ENCODE measurements around the gene STK32C. TPM values are rescaled to one million over a fixed set of nuclear protein-coding genes. Genes with fewer than 3 reads are reported as not detected.
A peak's percentile ranks its signal among the peaks of the same experiment; 100 is the strongest.

Gene STK32C
- total and polyA plus RNA-seq, 2 of the 4 experiments (the other 2 are of a cell fraction) = 5.0 to 8.3 TPM

DNA sequence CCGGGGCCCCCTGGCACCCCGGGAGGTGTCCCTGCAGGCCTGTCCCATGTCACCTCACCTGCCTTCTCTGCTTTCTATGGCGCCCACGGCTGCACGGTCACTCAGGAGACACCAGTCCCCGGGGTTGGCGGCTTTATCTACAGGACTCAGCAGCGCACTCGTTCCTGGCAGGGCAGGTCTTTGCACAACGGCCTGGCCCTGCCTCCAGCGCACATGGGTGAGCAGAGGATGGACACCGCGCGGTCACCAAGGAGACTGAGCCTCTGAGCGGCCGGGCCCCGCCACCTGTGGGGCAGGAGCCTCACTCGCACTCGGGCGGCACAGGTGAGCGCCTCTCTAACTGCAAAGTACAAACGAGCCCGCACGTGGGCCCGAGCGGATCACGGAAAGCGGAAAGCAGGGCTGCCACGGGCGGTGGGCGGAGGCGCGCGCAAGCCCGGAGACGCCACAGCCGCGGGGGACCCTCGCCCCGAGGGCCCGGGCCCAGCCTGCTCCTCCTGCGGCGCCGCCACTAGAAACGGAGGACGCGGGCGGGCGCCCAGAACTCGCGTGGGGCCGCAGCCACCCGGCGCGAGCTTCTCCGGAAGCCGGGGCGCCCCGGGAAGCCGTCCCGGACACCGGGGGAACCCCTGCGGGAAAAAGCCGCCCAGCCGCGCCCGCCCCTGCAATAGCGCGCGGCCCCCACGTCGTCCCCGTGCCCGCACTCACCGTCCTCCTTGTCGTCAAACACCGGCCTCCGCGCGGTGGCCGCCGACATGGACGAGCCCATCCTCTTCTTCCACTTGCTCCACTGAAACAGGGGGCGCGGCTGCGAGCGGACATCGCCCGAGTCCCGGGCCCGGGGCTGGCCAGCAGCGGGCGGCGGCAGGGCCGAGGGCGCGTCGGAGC is 642 bp downstream of the STK32C start:
- Histone ChIP-seq H2AK9ac (replicated peaks; ENCODE audit: low read depth, low read length, poor library complexity) (peak overlapping the region; percentile 82), H4K20me1 (ENCODE audit: insufficient read depth, low read length) (no peaks in the 10 kb centered on the region), H2BK5ac (ENCODE audit: low read depth, low read length, poor library complexity, severe bottlenecking) (no peak overlapping the region), H3K9ac (ENCODE audit: low read depth, low read length) (peak overlapping the region; percentile 29; the same call in 1 of the 2 replicates), H3K9me1 (ENCODE audit: insufficient read depth, low read length) (0 out of 2 replicates have a peak, but pooled peaks cover 3% of the 10 kb centered on the region), H3K23ac (ENCODE audit: low read depth, low read length) (no peak overlapping the region), H3K18ac (ENCODE audit: low read depth, low read length) (no peak overlapping the region), H3K4me3 (ENCODE audit: insufficient read depth, low read depth, low read length) (peak overlapping the region; percentile 96), H3K14ac (replicated peaks; ENCODE audit: low read depth, low read length) (no peak overlapping the region), H3K27ac (ENCODE audit: insufficient read depth, low read length) (no peak overlapping the region; the same call in 1 of the 2 replicates), H4K5ac (ENCODE audit: low read depth, low read length) (no peak overlapping the region), H2AFZ (replicated peaks; ENCODE audit: low read length, poor library complexity) (peak overlapping the region; percentile 95), H3K36me3 (ENCODE audit: control insufficient read depth, insufficient read depth, low read length) (no peaks in the 10 kb centered on the region), H3K79me1 (ENCODE audit: low read depth in 1 of 2, low read length in 2 of 2) (no peaks in the 10 kb centered on the region), H3K4me1 (ENCODE audit: control insufficient read depth, insufficient read depth, low read length) (peaks cover 5% of the 10 kb centered on the region; the same call in 1 of the 2 replicates), H3K4ac (ENCODE audit: low read depth, low read length) (no peak overlapping the region), H2BK120ac (ENCODE audit: low read depth, low read length) (no peak overlapping the region), H4K8ac (ENCODE audit: low read depth in 2 of 2, low read length in 2 of 2) (no peak overlapping the region), H2BK15ac (ENCODE audit: low read depth, low read length) (no peak overlapping the region), H2BK20ac (ENCODE audit: low read depth, low read length) (no peak overlapping the region), H3K9me3 (ENCODE audit: control insufficient read depth, insufficient read depth, low read length) (peaks cover 5% of the 10 kb centered on the region; the same call in 1 of the 2 replicates), H3K56ac (ENCODE audit: extremely low read depth, insufficient read depth, low read length) (no peak overlapping the region), H4K91ac (ENCODE audit: insufficient read depth, low read depth, low read length) (no peak overlapping the region), H2AK5ac (ENCODE audit: low read depth, low read length) (no peak overlapping the region), H3K27me3 (ENCODE audit: control insufficient read depth, insufficient read depth, low read length) (peaks cover 28% of the 10 kb centered on the region; the same call in 1 of the 2 replicates), H3K4me2 (ENCODE audit: low read depth, low read length) (peak overlapping the region; percentile 85)
- in situ Hi-C loops (cut with MboI; ENCODE audit: low sequenced_read_pairs) (no loop called here), dilution Hi-C loops (cut with HindIII; ENCODE audit: low sequenced_read_pairs, unreplicated experiment) (no loop called here), intact Hi-C loops (cut with micrococcal nuclease) (loop anchor here (5.0 kb wide), 1 partner anchor 35 kb away; no protein-coding TSS in a partner anchor)
- no peak for TF ChIP-seq SMC3 (IDR thresholded peaks at IDR 0.05; ENCODE audit: low read depth, low read length)
- no peak for TF ChIP-seq RAD21 (IDR thresholded peaks at IDR 0.05; ENCODE audit: low read length)
- TF ChIP-seq, protein P1, sequence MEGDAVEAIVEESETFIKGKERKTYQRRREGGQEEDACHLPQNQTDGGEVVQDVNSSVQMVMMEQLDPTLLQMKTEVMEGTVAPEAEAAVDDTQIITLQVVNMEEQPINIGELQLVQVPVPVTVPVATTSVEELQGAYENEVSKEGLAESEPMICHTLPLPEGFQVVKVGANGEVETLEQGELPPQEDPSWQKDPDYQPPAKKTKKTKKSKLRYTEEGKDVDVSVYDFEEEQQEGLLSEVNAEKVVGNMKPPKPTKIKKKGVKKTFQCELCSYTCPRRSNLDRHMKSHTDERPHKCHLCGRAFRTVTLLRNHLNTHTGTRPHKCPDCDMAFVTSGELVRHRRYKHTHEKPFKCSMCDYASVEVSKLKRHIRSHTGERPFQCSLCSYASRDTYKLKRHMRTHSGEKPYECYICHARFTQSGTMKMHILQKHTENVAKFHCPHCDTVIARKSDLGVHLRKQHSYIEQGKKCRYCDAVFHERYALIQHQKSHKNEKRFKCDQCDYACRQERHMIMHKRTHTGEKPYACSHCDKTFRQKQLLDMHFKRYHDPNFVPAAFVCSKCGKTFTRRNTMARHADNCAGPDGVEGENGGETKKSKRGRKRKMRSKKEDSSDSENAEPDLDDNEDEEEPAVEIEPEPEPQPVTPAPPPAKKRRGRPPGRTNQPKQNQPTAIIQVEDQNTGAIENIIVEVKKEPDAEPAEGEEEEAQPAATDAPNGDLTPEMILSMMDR (conservative IDR thresholded peaks at IDR 0.05; ENCODE audit: low read depth, low read length) = no peak
- no peak for TF ChIP-seq NFE2L2 (IDR thresholded peaks at IDR 0.05; ENCODE audit: low read depth, low read length)
- no peak for TF ChIP-seq POLR2A (IDR thresholded peaks at IDR 0.05; ENCODE audit: low read depth, low read length)
- no peak for TF ChIP-seq RCOR1 (IDR thresholded peaks at IDR 0.05; ENCODE audit: insufficient replicate concordance, low read length)
- POLR2A ChIA-PET (ENCODE audit: unreplicated experiment) = no interaction called here
- no TSS peak for BruUV-seq (replicated peaks)
- 3% methylated on average over 69 of the region's 98 CpGs; no CpG with 5 or more reads in 1 of the 2 experiments for WGBS, 2 experiments (ENCODE audit: extremely low coverage in 2 of 2, insufficient read length in 1 of 2)
- ATAC-seq (ENCODE audit: low read depth) = peak; percentile 37; the same call in 1 of the 2 replicates
- no peak for DNase-seq
- CTCF ChIA-PET = no interaction called here
